ENCODE measurements around the gene PUM2. TPM values are rescaled to one million over a fixed set of nuclear protein-coding genes. Genes with fewer than 3 reads are reported as not detected.

The PUM2 gene
- total RNA-seq, 4 donors from 2014 or later: 26.0 to 36.4 (median 29.6) TPM

DNA sequence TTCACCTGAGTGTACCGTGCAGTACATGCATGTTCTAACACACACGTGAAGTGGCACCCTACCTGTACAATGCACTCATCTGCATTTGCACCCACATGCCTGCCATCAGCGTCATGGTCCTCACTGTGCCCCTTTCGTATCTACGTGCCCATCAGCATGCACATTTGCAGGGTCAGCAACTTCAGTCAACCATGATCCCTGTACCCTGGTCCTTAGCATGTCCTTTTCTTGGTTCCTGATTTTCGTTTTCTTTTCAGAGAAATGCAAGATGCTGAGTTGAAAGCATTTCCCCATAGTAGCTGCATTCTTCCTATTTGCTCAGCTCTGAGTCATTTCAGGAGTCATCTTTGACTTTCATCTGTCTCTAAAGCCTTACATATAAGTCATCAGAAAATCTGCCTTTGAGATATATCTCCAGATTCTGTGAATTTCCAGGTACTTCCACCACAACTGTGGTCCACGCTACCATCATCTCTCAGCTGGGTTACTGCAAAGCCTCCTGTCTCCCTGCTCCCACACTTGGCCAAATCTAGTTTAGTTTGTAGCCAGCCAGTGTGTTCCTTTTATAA is 14.7 kb upstream of the PUM2 start:
- Histone ChIP-seq H3K36me3 (no peaks in the 10 kb centered on the region), H3K9me3 (no peaks in the 10 kb centered on the region), H3K27me3 (peaks cover 0 to 4% (median 0%) of the 10 kb centered on the region in 3 donors), H3K4me3 (no peak overlapping the region), H3K27ac (no peak overlapping the region), H3K4me1 (no peaks in the 10 kb centered on the region)
- intact Hi-C loops (cut with DNase I; ENCODE audit: low total_unique reads) (no loop called here), in situ Hi-C loops (cut with MboI; ENCODE audit: low sequenced_read_pairs in 4 of 4) (loop anchor here in 1 of 4 donors (25.0 kb wide), 1 partner anchor 597 kb away; no protein-coding TSS in a partner anchor)
- ATAC-seq (no peak), DNase-seq (no peak)
- TF ChIP-seq, protein P1, sequence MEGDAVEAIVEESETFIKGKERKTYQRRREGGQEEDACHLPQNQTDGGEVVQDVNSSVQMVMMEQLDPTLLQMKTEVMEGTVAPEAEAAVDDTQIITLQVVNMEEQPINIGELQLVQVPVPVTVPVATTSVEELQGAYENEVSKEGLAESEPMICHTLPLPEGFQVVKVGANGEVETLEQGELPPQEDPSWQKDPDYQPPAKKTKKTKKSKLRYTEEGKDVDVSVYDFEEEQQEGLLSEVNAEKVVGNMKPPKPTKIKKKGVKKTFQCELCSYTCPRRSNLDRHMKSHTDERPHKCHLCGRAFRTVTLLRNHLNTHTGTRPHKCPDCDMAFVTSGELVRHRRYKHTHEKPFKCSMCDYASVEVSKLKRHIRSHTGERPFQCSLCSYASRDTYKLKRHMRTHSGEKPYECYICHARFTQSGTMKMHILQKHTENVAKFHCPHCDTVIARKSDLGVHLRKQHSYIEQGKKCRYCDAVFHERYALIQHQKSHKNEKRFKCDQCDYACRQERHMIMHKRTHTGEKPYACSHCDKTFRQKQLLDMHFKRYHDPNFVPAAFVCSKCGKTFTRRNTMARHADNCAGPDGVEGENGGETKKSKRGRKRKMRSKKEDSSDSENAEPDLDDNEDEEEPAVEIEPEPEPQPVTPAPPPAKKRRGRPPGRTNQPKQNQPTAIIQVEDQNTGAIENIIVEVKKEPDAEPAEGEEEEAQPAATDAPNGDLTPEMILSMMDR (IDR thresholded peaks at IDR 0.05 in 4 of 5, conservative IDR thresholded peaks at IDR 0.05 in 1 of 5): no peak
- no peak for TF ChIP-seq POLR2A (IDR thresholded peaks at IDR 0.05)

DNA sequence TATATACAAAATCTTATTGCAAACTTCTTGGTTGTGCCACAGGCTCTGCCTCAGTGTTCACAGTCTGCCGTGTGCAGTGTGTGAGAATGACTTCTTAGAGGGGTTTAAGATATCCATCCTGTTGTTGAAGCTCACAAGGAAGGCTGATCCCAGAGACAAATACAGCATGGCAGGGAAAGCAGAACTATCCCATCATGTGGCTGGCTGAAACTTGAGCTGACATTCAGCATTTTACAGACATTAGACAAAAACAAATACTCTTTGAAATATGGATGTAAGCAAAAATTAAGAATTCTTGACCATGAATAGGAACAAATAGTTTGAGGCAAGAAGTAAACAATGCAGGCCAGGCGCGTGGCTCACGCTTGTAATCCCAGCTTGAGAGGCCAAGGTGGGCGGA is 12.9 kb upstream of the PUM2 start:
- ATAC-seq (no peak), DNase-seq (no peak)
- Histone ChIP-seq H3K4me3 (no peak overlapping the region), H3K36me3 (no peaks in the 10 kb centered on the region), H3K9me3 (no peaks in the 10 kb centered on the region), H3K27me3 (peaks cover 0 to 4% (median 0%) of the 10 kb centered on the region in 3 donors), H3K4me1 (no peaks in the 10 kb centered on the region), H3K27ac (no peak overlapping the region)
- no peak for TF ChIP-seq POLR2A (IDR thresholded peaks at IDR 0.05)
- TF ChIP-seq, protein P1 (IDR thresholded peaks at IDR 0.05 in 4 of 5, conservative IDR thresholded peaks at IDR 0.05 in 1 of 5): no peak
- in situ Hi-C loops (cut with MboI; ENCODE audit: low sequenced_read_pairs in 4 of 4) (loop anchor here in 1 of 4 donors (25.0 kb wide), 1 partner anchor 599 kb away; no protein-coding TSS in a partner anchor), intact Hi-C loops (cut with DNase I; ENCODE audit: low total_unique reads) (no loop called here)

DNA sequence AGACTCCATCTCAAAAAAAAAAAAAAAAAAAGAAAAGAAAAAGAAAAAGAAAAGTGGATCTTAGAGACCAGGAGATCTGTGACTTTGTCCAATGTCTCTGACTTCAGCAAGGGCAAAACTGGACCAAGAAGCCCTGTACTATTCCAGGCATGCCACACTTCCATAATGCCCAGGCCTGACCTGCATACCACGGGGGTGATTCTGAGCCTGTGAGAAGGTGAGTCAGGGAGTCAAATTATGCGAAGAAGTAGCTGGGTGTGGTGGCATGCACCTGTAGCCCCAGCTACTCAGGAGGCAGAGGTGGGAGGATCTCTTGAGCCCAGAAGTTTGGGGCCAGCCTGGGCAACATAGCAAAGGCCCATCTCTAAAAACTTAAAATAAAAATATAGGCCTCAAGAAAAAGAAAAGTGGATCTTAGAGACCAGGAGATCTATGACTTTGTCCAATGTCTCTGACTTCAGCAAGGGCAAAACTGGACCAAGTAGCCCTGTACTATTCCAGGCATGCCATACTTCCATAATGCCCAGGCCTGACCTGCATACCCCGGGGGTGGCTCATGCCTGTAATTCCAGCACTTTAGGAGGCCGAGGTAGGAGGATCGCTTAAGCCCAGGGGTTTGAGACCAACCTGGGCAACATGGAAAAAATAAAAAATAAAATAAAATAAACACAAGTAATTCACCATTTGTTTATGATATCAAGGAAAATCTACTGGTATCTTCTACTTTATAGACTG is 12.2 kb upstream of the PUM2 start:
- Histone ChIP-seq H3K27ac (no peak overlapping the region), H3K27me3 (no peaks in the 10 kb centered on the region), H3K36me3 (no peaks in the 10 kb centered on the region), H3K4me3 (no peak overlapping the region), H3K4me1 (no peaks in the 10 kb centered on the region), H3K9me3 (no peaks in the 10 kb centered on the region)
- ATAC-seq: no peak
- intact Hi-C loops (cut with DNase I; ENCODE audit: low total_unique reads): no loop called here
- DNase-seq: no peak
- no peak for TF ChIP-seq POLR2A (IDR thresholded peaks at IDR 0.05)
- TF ChIP-seq, protein P1 (IDR thresholded peaks at IDR 0.05 in 4 of 5, conservative IDR thresholded peaks at IDR 0.05 in 1 of 5): no peak
- in situ Hi-C loops (cut with MboI; ENCODE audit: low sequenced_read_pairs in 4 of 4): loop anchor here in 1 of 4 donors (25.0 kb wide), 1 partner anchor 599 kb away; no protein-coding TSS in a partner anchor

DNA sequence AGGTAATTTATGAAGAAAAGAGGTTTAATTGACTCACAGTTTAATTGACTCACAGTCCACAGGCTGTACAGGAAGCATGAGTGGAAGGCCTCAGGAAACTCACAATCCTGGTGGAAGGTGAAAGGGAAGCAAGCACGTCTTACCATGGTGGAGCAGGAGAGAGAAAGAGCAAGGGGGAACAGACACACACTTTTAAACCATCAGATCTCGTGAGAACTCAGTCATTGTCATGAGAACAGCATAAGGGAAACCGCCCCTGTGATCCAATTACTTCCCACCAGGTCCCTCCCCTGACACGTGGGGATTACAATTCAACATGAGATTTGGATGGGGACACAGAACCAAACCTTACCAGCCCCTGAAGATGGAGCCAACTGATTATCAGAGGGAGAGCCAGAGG is 11.2 kb upstream of the PUM2 start:
- no peak overlapping the region for H3K4me3 ChIP-seq
- H3K27ac ChIP-seq: no peak overlapping the region
- no peaks in the 10 kb centered on the region for H3K36me3 ChIP-seq
- intact Hi-C loops (cut with DNase I; ENCODE audit: low total_unique reads) (no loop called here), in situ Hi-C loops (cut with MboI; ENCODE audit: low sequenced_read_pairs in 4 of 4) (loop anchor here in 1 of 4 donors (25.0 kb wide), 1 partner anchor 600 kb away; no protein-coding TSS in a partner anchor)
- H3K27me3 ChIP-seq: no peaks in the 10 kb centered on the region
- no peaks in the 10 kb centered on the region for H3K4me1 ChIP-seq
- no peak for DNase-seq
- no peaks in the 10 kb centered on the region for H3K9me3 ChIP-seq
- ATAC-seq: no peak
- TF ChIP-seq, protein P1 (IDR thresholded peaks at IDR 0.05 in 4 of 5, conservative IDR thresholded peaks at IDR 0.05 in 1 of 5): no peak
- TF ChIP-seq POLR2A (IDR thresholded peaks at IDR 0.05): no peak

All from gastrocnemius medialis (tissue), 4 donors.